ENCODE data around the gene MTR.

DNA sequence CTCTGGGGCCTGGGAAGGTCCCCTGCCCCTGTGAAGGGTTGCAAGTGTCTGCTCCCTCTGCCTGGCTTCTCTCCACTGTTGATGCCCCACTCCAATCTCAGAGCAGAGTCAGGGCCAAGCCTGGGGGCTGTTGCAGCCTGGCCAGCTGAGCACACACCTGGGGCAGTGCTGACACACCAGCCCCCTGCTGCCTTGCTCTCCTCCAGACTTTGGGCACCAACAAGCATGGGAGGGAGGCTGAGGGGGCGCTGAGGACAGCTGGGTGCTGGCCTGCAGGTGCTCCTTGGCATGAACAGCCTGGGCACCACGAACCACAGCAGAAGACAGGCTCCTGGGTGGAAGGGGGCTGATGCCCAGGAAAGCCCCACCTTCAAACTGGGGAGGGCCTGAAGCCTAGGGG is 9.6 kb upstream of the MTR start:
- TF ChIP-seq, protein P1, sequence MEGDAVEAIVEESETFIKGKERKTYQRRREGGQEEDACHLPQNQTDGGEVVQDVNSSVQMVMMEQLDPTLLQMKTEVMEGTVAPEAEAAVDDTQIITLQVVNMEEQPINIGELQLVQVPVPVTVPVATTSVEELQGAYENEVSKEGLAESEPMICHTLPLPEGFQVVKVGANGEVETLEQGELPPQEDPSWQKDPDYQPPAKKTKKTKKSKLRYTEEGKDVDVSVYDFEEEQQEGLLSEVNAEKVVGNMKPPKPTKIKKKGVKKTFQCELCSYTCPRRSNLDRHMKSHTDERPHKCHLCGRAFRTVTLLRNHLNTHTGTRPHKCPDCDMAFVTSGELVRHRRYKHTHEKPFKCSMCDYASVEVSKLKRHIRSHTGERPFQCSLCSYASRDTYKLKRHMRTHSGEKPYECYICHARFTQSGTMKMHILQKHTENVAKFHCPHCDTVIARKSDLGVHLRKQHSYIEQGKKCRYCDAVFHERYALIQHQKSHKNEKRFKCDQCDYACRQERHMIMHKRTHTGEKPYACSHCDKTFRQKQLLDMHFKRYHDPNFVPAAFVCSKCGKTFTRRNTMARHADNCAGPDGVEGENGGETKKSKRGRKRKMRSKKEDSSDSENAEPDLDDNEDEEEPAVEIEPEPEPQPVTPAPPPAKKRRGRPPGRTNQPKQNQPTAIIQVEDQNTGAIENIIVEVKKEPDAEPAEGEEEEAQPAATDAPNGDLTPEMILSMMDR (IDR thresholded peaks at IDR 0.05; ENCODE audit: low read length) = no peak
- TF ChIP-seq EZH2 (IDR thresholded peaks at IDR 0.05; ENCODE audit: borderline replicate concordance, low read length) = no peak
